H1 (cell line): ENCODE results near the gene ST8SIA2. TPM values are rescaled to one million over a fixed set of nuclear protein-coding genes. Genes with fewer than 3 reads are reported as not detected.

Experiments
- CTCF ChIA-PET: fragments of 300-600 bp; sonication (Branson Sonifier 250); formaldehyde crosslinking; loops from one replicate; lab custom pipeline; 2021; ENCODE audit not compliant: partially characterized antibody; lab: Charles Lee
- POLR2A ChIA-PET: fragments of 300-600 bp; sonication (Branson Sonifier 250); formaldehyde crosslinking; loops from one replicate; lab custom pipeline; 2021; ENCODE audit warnings: inconsistent platforms; ENCODE audit not compliant: partially characterized antibody; lab: Charles Lee
- DNase-seq, 2 experiments: peaks; one replicate each; pipeline versions ENCODE4 v3.0.0 to v3.0.0-alpha.2; 2010 to 2022; ENCODE audit warnings: low spot score in 2 of 2, low read depth in 1 of 2, mixed read lengths in 1 of 2
- FAIRE-seq: peaks from 2 replicates; lab custom pipeline; 2011; peaks lifted over from hg19 to GRCh38; lab: Jason Lieb, UNC
- H2AFZ ChIP-seq: 2 replicates; pipeline ENCODE4 v1.8.1; 2012; ENCODE audit warnings: low read length, inconsistent platforms
- H2AK5ac ChIP-seq: 2 replicates; pipeline ENCODE4 v1.6.1; 2013; ENCODE audit warnings: low read depth, low read length
- H2BK120ac ChIP-seq: replicated peaks from 2 replicates; pipeline ENCODE3; 2013; ENCODE audit warnings: low read depth, low read length, inconsistent platforms
- H2BK12ac ChIP-seq: 2 replicates; pipeline ENCODE4 v1.6.1; 2013; ENCODE audit warnings: low read depth, low read length
- H2BK15ac ChIP-seq: 2 replicates; pipeline ENCODE4 v1.6.1; 2013; ENCODE audit warnings: low read length
- H2BK20ac ChIP-seq: 2 replicates; pipeline ENCODE4 v1.6.1; 2013; ENCODE audit warnings: low read length
- H2BK5ac ChIP-seq: 2 replicates; pipeline ENCODE4 v1.6.1; 2013; ENCODE audit warnings: low read depth, low read length
- H3K14ac ChIP-seq: 2 replicates; pipeline ENCODE4 v1.6.1; 2013; ENCODE audit warnings: inconsistent platforms; ENCODE audit not compliant: insufficient read length
- H3K18ac ChIP-seq: 2 replicates; pipeline ENCODE4 v1.6.1; 2013; ENCODE audit warnings: low read length; ENCODE audit errors: extremely low read depth
- H3K23ac ChIP-seq: 2 replicates; pipeline ENCODE4 v1.6.1; 2013; ENCODE audit warnings: inconsistent platforms; ENCODE audit not compliant: insufficient read length
- H3K23me2 ChIP-seq: 2 replicates; pipeline ENCODE4 v1.6.1; 2013; ENCODE audit warnings: low read depth, low read length
- H3K27ac ChIP-seq: 2 replicates; pipeline ENCODE4 v1.6.1; 2011; ENCODE audit warnings: low read depth, low read length, inconsistent platforms
- H3K27me3 ChIP-seq, 4 experiments: replicated peaks in 1 of 4; 1 replicate in 1 of 4; 2 replicates in 3 of 4; pipeline versions ENCODE4 v1.6.1 to v1.8.1; 2011 to 2013; ENCODE audit warnings: low read length in 3 of 4, mild to moderate bottlenecking in 3 of 4, inconsistent platforms in 2 of 4, mixed read lengths in 2 of 4, moderate library complexity in 1 of 4; ENCODE audit not compliant: control insufficient read depth in 3 of 4, insufficient read depth in 3 of 4; ENCODE audit errors: extremely low read depth in 1 of 4
- H3K36me3 ChIP-seq, 4 experiments: 2 replicates each; pipeline versions ENCODE4 v1.6.1 to v1.8.1; 2011 to 2013; ENCODE audit warnings: mild to moderate bottlenecking in 4 of 4, low read length in 3 of 4, moderate library complexity in 2 of 4, control low read depth in 1 of 4, inconsistent platforms in 1 of 4; ENCODE audit not compliant: insufficient read depth in 4 of 4, control insufficient read depth in 2 of 4
- H3K4ac ChIP-seq: replicated peaks from 2 replicates; pipeline ENCODE3; 2013; ENCODE audit warnings: low read length, low read depth, mixed read lengths, inconsistent platforms; ENCODE audit not compliant: insufficient read length
- H3K4me1 ChIP-seq, 4 experiments: replicated peaks in 1 of 4; 1 replicate in 1 of 4; 2 replicates in 3 of 4; pipeline versions ENCODE4 v1.6.1 to v1.8.1; 2011 to 2013; ENCODE audit warnings: low read length in 3 of 4, inconsistent platforms in 2 of 4, mixed read lengths in 1 of 4; ENCODE audit not compliant: insufficient read depth in 4 of 4, control insufficient read depth in 3 of 4
- H3K4me2 ChIP-seq, 2 experiments: 2 replicates each; pipeline versions ENCODE4 v1.6.1 to v1.8.1; 2011 to 2013; ENCODE audit warnings: low read depth in 2 of 2, low read length in 2 of 2, control low read depth in 1 of 2, inconsistent platforms in 1 of 2, mild to moderate bottlenecking in 1 of 2; ENCODE audit not compliant: insufficient read depth in 1 of 2
- H3K4me3 ChIP-seq, 4 experiments: fragments of 200-600, 300-600 bp in 1 of 4; sonication (generic), shearing (Covaris generic), sonication (Bioruptor Twin) in 1 of 4; 2 replicates each; pipeline versions ENCODE4 v1.5.1 to v1.8.1; 2011 to 2016; ENCODE audit warnings: low read length in 4 of 4, low read depth in 3 of 4, control low read depth in 2 of 4, inconsistent platforms in 2 of 4, mild to moderate bottlenecking in 2 of 4, mixed read lengths in 1 of 4, moderate library complexity in 1 of 4; ENCODE audit not compliant: insufficient read depth in 2 of 4; ENCODE audit errors: extremely low read depth in 1 of 4
- H3K56ac ChIP-seq: replicated peaks from 2 replicates; pipeline ENCODE3; 2013; ENCODE audit warnings: low read depth, mild to moderate bottlenecking, mixed read lengths, low read length, inconsistent platforms; ENCODE audit not compliant: insufficient read length
- H3K79me1 ChIP-seq: 2 replicates; pipeline ENCODE4 v1.6.1; 2013; ENCODE audit warnings: low read depth, low read length, control low read depth
- H3K79me2 ChIP-seq, 2 experiments: 2 replicates each; pipeline versions ENCODE4 v1.6.1 to v1.8.1; 2012 to 2013; ENCODE audit warnings: low read length in 2 of 2, mild to moderate bottlenecking in 2 of 2, inconsistent platforms in 1 of 2; ENCODE audit not compliant: insufficient read depth in 2 of 2, control insufficient read depth in 1 of 2
- H3K9ac ChIP-seq, 4 experiments: replicated peaks in 1 of 4; 1 replicate in 1 of 4; 2 replicates in 3 of 4; pipeline versions ENCODE4 v1.6.1 to v1.8.1; 2011 to 2013; ENCODE audit warnings: low read depth in 3 of 4, low read length in 3 of 4, control low read depth in 2 of 4, mild to moderate bottlenecking in 2 of 4, moderate library complexity in 2 of 4, inconsistent platforms in 1 of 4; ENCODE audit errors: extremely low read depth in 1 of 4
- H3K9me3 ChIP-seq, 2 experiments: 2 replicates each; pipeline versions ENCODE4 v1.6.1 to v1.8.1; 2012 to 2013; ENCODE audit warnings: mild to moderate bottlenecking in 2 of 2, moderate library complexity in 2 of 2, control low read depth in 1 of 2, inconsistent platforms in 1 of 2, low read depth in 1 of 2, low read length in 1 of 2, mixed read lengths in 1 of 2; ENCODE audit not compliant: insufficient read depth in 2 of 2
- H4K20me1 ChIP-seq, 2 experiments: replicated peaks in 1 of 2; 2 replicates each; pipeline versions ENCODE3 to v1.8.1; 2011 to 2013; ENCODE audit warnings: inconsistent platforms in 2 of 2, low read length in 2 of 2, mild to moderate bottlenecking in 1 of 2; ENCODE audit not compliant: insufficient read depth in 2 of 2, control insufficient read depth in 1 of 2
- H4K5ac ChIP-seq: 2 replicates; pipeline ENCODE4 v1.6.1; 2013; ENCODE audit warnings: low read length, low read depth, mixed read lengths, inconsistent platforms; ENCODE audit not compliant: insufficient read length
- H4K8ac ChIP-seq: 2 replicates; pipeline ENCODE4 v1.8.0; 2013; ENCODE audit warnings: mild to moderate bottlenecking, moderate library complexity, low read length, inconsistent platforms; ENCODE audit not compliant: insufficient read depth; ENCODE audit errors: extremely low read depth
- H4K91ac ChIP-seq: replicated peaks from 2 replicates; pipeline ENCODE3; 2013; ENCODE audit warnings: low read length, mixed read lengths, inconsistent platforms; ENCODE audit not compliant: insufficient read length
- CBX5 ChIP-seq: fragments of 300-800, 300-1000 bp; sonication (generic); IDR thresholded peaks from 2 replicates; pipeline ENCODE4 v1.7.1; 2016; ENCODE audit warnings: antibody characterized with exemption, low read length, low read depth
- CTCF ChIP-seq, 3 experiments: IDR thresholded peaks; 1 replicate in 2 of 3; 2 replicates in 1 of 3; pipeline versions ENCODE4 v1.5.1 to v1.6.1; 2011; ENCODE audit warnings: low read length in 3 of 3, mild to moderate bottlenecking in 3 of 3, inconsistent platforms in 2 of 3, low read depth in 1 of 3, moderate library complexity in 1 of 3; ENCODE audit not compliant: insufficient read depth in 1 of 3; ENCODE audit errors: control extremely low read depth in 1 of 3
- KDM1A ChIP-seq: fragments of 200-600, 300-600 bp; sonication (generic); IDR thresholded peaks from 2 replicates; pipeline ENCODE4 v1.7.1; 2016; ENCODE audit warnings: mild to moderate bottlenecking, low read length, borderline replicate concordance
- KDM5A ChIP-seq: fragments of 200-600 bp; IDR thresholded peaks from 2 replicates; pipeline ENCODE4 v1.7.1; 2012; ENCODE audit warnings: mild to moderate bottlenecking, low read length, inconsistent platforms, mixed read lengths
- RNF2 ChIP-seq: fragments of 200-900, 300-1000 bp; sonication (generic); IDR thresholded peaks from 2 replicates; pipeline ENCODE4 v1.7.1; 2016; ENCODE audit warnings: borderline replicate concordance, low read depth, mild to moderate bottlenecking, antibody characterized with exemption, low read length; ENCODE audit not compliant: poor library complexity, severe bottlenecking; ENCODE audit errors: missing control alignments
- SAP30 ChIP-seq: fragments of 300-600 bp; sonication (generic); IDR thresholded peaks from 2 replicates; pipeline ENCODE4 v1.7.1; 2012; ENCODE audit warnings: low read length, moderate library complexity, mild to moderate bottlenecking, inconsistent platforms; ENCODE audit not compliant: insufficient read depth, insufficient replicate concordance
- SIRT6 ChIP-seq: IDR thresholded peaks from one replicate; pipeline ENCODE4 v1.7.1; 2012; ENCODE audit warnings: low read length, inconsistent platforms
- TBP ChIP-seq: IDR thresholded peaks from 2 replicates; pipeline ENCODE4 v1.6.1; 2011; ENCODE audit warnings: low read depth, low read length, improper control_type of control experiment
- WGBS, 2 experiments: shearing (Covaris generic) in 1 of 2; methylation state at CpG; one replicate each; pipeline versions ENCODE4 v1.1.6 to v1.1.7; 2013 to 2015; ENCODE audit warnings: low lambda C conversion rate in 2 of 2, mixed read lengths in 2 of 2, inconsistent platforms in 1 of 2, low coverage in 1 of 2, missing lambda C conversion rate in 1 of 2; ENCODE audit not compliant: insufficient replicate concordance in 2 of 2, insufficient coverage in 1 of 2, insufficient read length in 1 of 2; ENCODE audit errors: extremely low coverage in 1 of 2, missing lambda C conversion rate in 1 of 2; 5-methylcytosine and 5-hydroxymethylcytosine counted together
- polyA plus RNA-seq, 7 experiments: library from polyadenylated mRNA; depleted of rRNA in 3 of 7; stranded (reverse) in 5 of 7; unstranded in 2 of 7; fragments of >200 nt in 5 of 7; fragments of 200-250 nt in 2 of 7; gene quantifications; 1 replicate in 5 of 7; 2 replicates in 1 of 7; 4 replicates in 1 of 7; pipeline versions ENCODE4 v1.2.1 to v1.2.3, GENCODE V29; 2011 to 2013; ENCODE audit warnings: missing spikeins in 2 of 7, mixed read lengths in 2 of 7
- total RNA-seq: library from RNA; stranded (reverse); fragmentation: NEBNext Ultra II Directional; extraction: Animal tissue kit (Norgen Biotek cat#: 25700); gene quantifications from 2 replicates; pipeline ENCODE4 v1.2.1, GENCODE V29; 2021

Gene ST8SIA2
- total and polyA plus RNA-seq, 2 of the 8 experiments (the other 6 are each of a cell fraction or from before 2014, with no cell fraction given), result 3.0 to 4.5 TPM

GRCh38 chr15:92503889-92504288 is 110.2 kb downstream of the ST8SIA2 start:
- Histone ChIP-seq H3K56ac (no peak overlapping the region), H3K27ac (no peak overlapping the region), H2AK5ac (no peak overlapping the region), H2BK120ac (no peak overlapping the region), H3K23ac (no peak overlapping the region), H2BK12ac (no peak overlapping the region), H3K36me3 (no peaks in the 10 kb centered on the region), H2AFZ (no peak overlapping the region), H4K5ac (no peak overlapping the region), H2BK20ac (no peak overlapping the region), H3K79me2 (no peaks in the 10 kb centered on the region), H3K9me3 (peaks cover 12% of the 10 kb centered on the region in 2 experiments), H3K4me3 (no peak overlapping the region), H3K23me2 (peaks cover 2% of the 10 kb centered on the region; the same call in 1 of the 2 replicates), H4K91ac (no peak overlapping the region), H3K9ac (no peak overlapping the region), H3K4me2 (no peak overlapping the region), H4K8ac (no peak overlapping the region), H3K18ac (no peak overlapping the region), H3K27me3 (peaks cover 2 to 7% (median 3%) of the 10 kb centered on the region in 4 experiments; a peak in 4 of 7 replicates), H3K4me1 (peaks cover 0 to 3% (median 0%) of the 10 kb centered on the region in 4 experiments; a peak in 1 of 7 replicates), H4K20me1 (no peaks in the 10 kb centered on the region), H2BK15ac (no peak overlapping the region), H3K79me1 (no peaks in the 10 kb centered on the region)
- FAIRE-seq, result no peak
- WGBS, 2 experiments, result 82% methylated on average over 4 of the region's 4 CpGs; no CpG with 5 or more reads in 1 of the 2 experiments
- DNase-seq, result peak in 1 of 2 experiments; percentile 37
- CTCF ChIA-PET, result interaction anchor here (1.0 kb wide), 1 partner anchor 190 kb away, joined by 3 read pairs; no protein-coding TSS in a partner anchor
- TF ChIP-seq TBP (no peak), KDM5A (no peak), CTCF (IDR thresholded peaks at IDR 0.05; ENCODE audit: control extremely low read depth in 1 of 3, insufficient read depth in 1 of 3, low read depth in 1 of 3, low read length in 3 of 3) (no peak), SAP30 (no peak), RNF2 (no peak), SIRT6 (no peak), CBX5 (no peak), KDM1A (no peak)
- TF ChIP-seq, all 59 proteins: peak for 0
- no peak overlapping the region for H2BK5ac ChIP-seq
- no peak overlapping the region for H3K14ac ChIP-seq
- H3K4ac ChIP-seq, result no peak overlapping the region
- POLR2A ChIA-PET, result no interaction called here
